GM19043 (cell line): Measurements from ENCODE around the gene OPCML.

Experiments used
- ATAC-seq: cut with Tn5 transposase; IDR thresholded peaks from one replicate; pipeline ENCODE4 v1.9.1; 2021; ENCODE audit warnings: low read depth; ENCODE audit not compliant: unreplicated experiment

OPCML gene

GRCh38 chr11:133011604-133012003 lies 520.7 kb downstream of the OPCML start:
- ATAC-seq, result no peak

GRCh38 chr11:133007027-133007584 lies 525.2 kb downstream of the OPCML start:
- ATAC-seq, result no peak

GRCh38 chr11:133004369-133004768 lies 527.9 kb downstream of the OPCML start:
- no peak for ATAC-seq

GRCh38 chr11:132999516-132999915 lies 532.8 kb downstream of the OPCML start:
- ATAC-seq, result no peak

GRCh38 chr11:132999031-132999430 lies 533.3 kb downstream of the OPCML start:
- ATAC-seq, result no peak

GRCh38 chr11:132997396-132997795 lies 534.9 kb downstream of the OPCML start:
- ATAC-seq, result no peak

GRCh38 chr11:132994966-132995365 lies 537.3 kb downstream of the OPCML start:
- ATAC-seq, result no peak

GRCh38 chr11:132993991-132994502 lies 538.3 kb downstream of the OPCML start:
- no peak for ATAC-seq

- ATAC-seq, result no peak
Measured at GRCh38 chr11:132992838-132993631, 539.3 kb downstream of the OPCML start.

GRCh38 chr11:132988411-132988810 lies 543.9 kb downstream of the OPCML start:
- no peak for ATAC-seq

- no peak for ATAC-seq
Measured at GRCh38 chr11:132987936-132988335, 544.4 kb downstream of the OPCML start.

GRCh38 chr11:132983641-132983978 lies 548.7 kb downstream of the OPCML start:
- no peak for ATAC-seq

GRCh38 chr11:132982772-132983640 lies 549.3 kb downstream of the OPCML start:
- no peak for ATAC-seq

- ATAC-seq, result no peak
Measured at GRCh38 chr11:132981131-132981956, 551.0 kb downstream of the OPCML start.

GRCh38 chr11:132980670-132981069 lies 551.6 kb downstream of the OPCML start:
- ATAC-seq, result no peak

- no peak for ATAC-seq
Measured at GRCh38 chr11:132977746-132978145, 554.6 kb downstream of the OPCML start.

- ATAC-seq, result no peak
Measured at GRCh38 chr11:132977241-132977640, 555.1 kb downstream of the OPCML start.

GRCh38 chr11:132976115-132976514 lies 556.2 kb downstream of the OPCML start:
- ATAC-seq, result no peak

- no peak for ATAC-seq
Measured at GRCh38 chr11:132973686-132974085, 558.6 kb downstream of the OPCML start.

- ATAC-seq, result no peak
Measured at GRCh38 chr11:132972565-132972964, 559.7 kb downstream of the OPCML start.
